Measurements from ENCODE around the gene ATP6V1B1. TPM values are rescaled to one million over a fixed set of nuclear protein-coding genes. Genes with fewer than 3 reads are reported as not detected.
"Not testable (repeated sequence)": the region's sequence is repeated elsewhere in the genome, so short reads cannot be mapped to it uniquely, and the experiment has no call there.

The ATP6V1B1 gene
- total RNA-seq, 4 donors from 2014 or later: 7.3 to 110 (median 55.0) TPM

GRCh38 chr2:70991742-70992141 lies 56.0 kb downstream of the ATP6V1B1 start:
- H3K4me3 ChIP-seq (ENCODE audit: low read depth, poor library complexity, severe bottlenecking): no peak overlapping the region
- 79 to 89% methylated on average over 9 of the region's 9 CpGs for WGBS, 2 donors
- TF ChIP-seq CTCF (IDR thresholded peaks at IDR 0.05) (no peak), POLR2A (IDR thresholded peaks at IDR 0.05) (no peak)
- intact Hi-C loops (cut with DNase I; ENCODE audit: low total_unique reads): no loop called here
- DNase-seq (ENCODE audit: low spot score in 2 of 2): peak in 1 of 2 donors; percentile 72

- TF ChIP-seq CTCF (IDR thresholded peaks at IDR 0.05) (no peak), POLR2A (IDR thresholded peaks at IDR 0.05) (no peak)
- H3K4me3 ChIP-seq (ENCODE audit: low read depth, poor library complexity, severe bottlenecking): peak overlapping the region; percentile 82
- intact Hi-C loops (cut with DNase I; ENCODE audit: low total_unique reads): no loop called here
- peak in 1 of 2 donors; percentile 75 for DNase-seq (ENCODE audit: low spot score in 2 of 2)
- WGBS, 2 donors: 82 to 87% methylated on average over 12 of the region's 12 CpGs
Observed at GRCh38 chr2:70992945-70993853, 57.5 kb downstream of the ATP6V1B1 start.

GRCh38 chr2:70994009-70994698 lies 58.5 kb downstream of the ATP6V1B1 start:
- TF ChIP-seq CTCF (IDR thresholded peaks at IDR 0.05): no peak
- TF ChIP-seq POLR2A (IDR thresholded peaks at IDR 0.05): no peak
- 1% methylated on average over 30 to 45 of the region's 49 CpGs for WGBS, 2 donors
- intact Hi-C loops (cut with DNase I; ENCODE audit: low total_unique reads): loop anchor here (2.0 kb wide), 1 partner anchor 29 kb away; no protein-coding TSS in a partner anchor
- DNase-seq (ENCODE audit: low spot score in 2 of 2): no peak
- peak overlapping the region; percentile 82 for H3K4me3 ChIP-seq (ENCODE audit: low read depth, poor library complexity, severe bottlenecking)

GRCh38 chr2:70994699-70995425 lies 59.2 kb downstream of the ATP6V1B1 start, which contains the start of gene TEX261:
Gene TEX261, minus strand, starts transcription at chr2:70994873. Its CDS starts 116 bp downstream, at chr2:70994757.
- H3K4me3 ChIP-seq (ENCODE audit: low read depth, poor library complexity, severe bottlenecking): peak within 1 kb of the TSS; percentile 82
- WGBS, 2 donors: 1 to 2% methylated on average over 7 to 48 of the region's 65 CpGs
- peak; percentile 78 to 97 for DNase-seq (ENCODE audit: low spot score in 2 of 2)
- TF ChIP-seq POLR2A (IDR thresholded peaks at IDR 0.05) (no peak), CTCF (IDR thresholded peaks at IDR 0.05) (no peak)
- intact Hi-C loops (cut with DNase I; ENCODE audit: low total_unique reads): loop anchor here (2.0 kb wide), 1 partner anchor 30 kb away; no protein-coding TSS in a partner anchor

GRCh38 chr2:70995426-70995729 lies 59.7 kb downstream of the ATP6V1B1 start:
- peak overlapping the region; percentile 33 for H3K4me3 ChIP-seq (ENCODE audit: low read depth, poor library complexity, severe bottlenecking)
- WGBS, 2 donors: 1% methylated on average over 11 of the region's 11 CpGs
- intact Hi-C loops (cut with DNase I; ENCODE audit: low total_unique reads): loop anchor here (2.0 kb wide), 1 partner anchor 31 kb away; no protein-coding TSS in a partner anchor
- DNase-seq (ENCODE audit: low spot score in 2 of 2): peak in 1 of 2 donors; percentile 87
- TF ChIP-seq CTCF (IDR thresholded peaks at IDR 0.05) (no peak), POLR2A (IDR thresholded peaks at IDR 0.05) (no peak)

GRCh38 chr2:70998885-70999284 lies 63.2 kb downstream of the ATP6V1B1 start:
- H3K4me3 ChIP-seq (ENCODE audit: low read depth, poor library complexity, severe bottlenecking); intact Hi-C loops (cut with DNase I; ENCODE audit: low total_unique reads): not testable (repeated sequence)
- DNase-seq (ENCODE audit: low spot score in 2 of 2): peak in 1 of 2 donors; percentile 20
- WGBS, 2 donors: 88 to 92% methylated on average over 4 of the region's 4 CpGs
